GM23338 (cell line): ENCODE data around the gene VDAC1. TPM values are rescaled to one million over a fixed set of nuclear protein-coding genes. Genes with fewer than 3 reads are reported as not detected.

ENCODE experiments used
- ATAC-seq: fragments of 200-7000 bp; cut with Tn5 transposase; 3 replicates; pipeline ENCODE4 v1.9.1; 2020
- DNase-seq: peaks from one replicate; pipeline ENCODE4 v3.0.0-alpha.2; 2015; ENCODE audit warnings: low spot score
- H2AFZ ChIP-seq: fragments of 200-600 bp; sonication (generic); 2 replicates; pipeline ENCODE4 v1.8.0; 2016; ENCODE audit warnings: antibody characterized with exemption, mild to moderate bottlenecking, moderate library complexity
- H3F3A ChIP-seq: fragments of 200-600 bp; sonication (generic); replicated peaks from 2 replicates; pipeline ENCODE4 v1.8.0; 2017; ENCODE audit warnings: antibody characterized with exemption, mixed run types, low read depth
- H3K27ac ChIP-seq: fragments of 200-600 bp; sonication (generic); 2 replicates; pipeline ENCODE4 v1.6.1; 2016; ENCODE audit warnings: low read depth
- H3K27me3 ChIP-seq: fragments of 200-600 bp; sonication (generic); 2 replicates; pipeline ENCODE4 v1.8.0; 2016; ENCODE audit warnings: mild to moderate bottlenecking, mixed run types, moderate library complexity; ENCODE audit not compliant: insufficient read depth
- H3K36me3 ChIP-seq: fragments of 200-600 bp; sonication (generic); 2 replicates; pipeline ENCODE4 v1.8.0; 2016; ENCODE audit warnings: mild to moderate bottlenecking; ENCODE audit not compliant: insufficient read depth
- H3K4me1 ChIP-seq: fragments of 200-600 bp; sonication (generic); 2 replicates; pipeline ENCODE4 v1.8.0; 2016; ENCODE audit warnings: mild to moderate bottlenecking, moderate library complexity; ENCODE audit not compliant: insufficient read depth
- H3K4me2 ChIP-seq: fragments of 200-600 bp; sonication (generic); 2 replicates; pipeline ENCODE4 v1.7.1; 2017; ENCODE audit warnings: mixed run types
- H3K4me3 ChIP-seq: fragments of 200-600 bp; sonication (generic); 2 replicates; pipeline ENCODE4 v1.6.1; 2016; ENCODE audit warnings: mixed run types
- H3K79me2 ChIP-seq: fragments of 200-600 bp; sonication (generic); replicated peaks from 2 replicates; pipeline ENCODE4 v1.8.0; 2017; ENCODE audit warnings: mild to moderate bottlenecking; ENCODE audit not compliant: insufficient read depth
- H3K9me2 ChIP-seq: fragments of 200-600 bp; sonication (generic); 2 replicates; pipeline ENCODE4 v1.8.0; 2017; ENCODE audit not compliant: insufficient read depth
- H4K20me1 ChIP-seq: fragments of 200-600 bp; sonication (generic); replicated peaks from 2 replicates; pipeline ENCODE4 v1.8.0; 2017; ENCODE audit warnings: mild to moderate bottlenecking; ENCODE audit not compliant: insufficient read depth
- H3K27ac Mint-ChIP-seq: 2 replicates; pipeline ENCODE4 v1.8.0; 2020; ENCODE audit warnings: inconsistent platforms, mild to moderate bottlenecking, moderate library complexity, mixed read lengths
- H3K27me3 Mint-ChIP-seq: 3 replicates; pipeline ENCODE4 v1.8.0; 2022; ENCODE audit warnings: low read depth, mild to moderate bottlenecking, moderate library complexity, mixed read lengths, inconsistent platforms; ENCODE audit not compliant: insufficient read depth, poor library complexity
- H3K36me3 Mint-ChIP-seq: 3 replicates; pipeline ENCODE4 v1.8.0; 2021; ENCODE audit warnings: low read depth, mild to moderate bottlenecking, inconsistent platforms, moderate library complexity, mixed read lengths
- H3K4me1 Mint-ChIP-seq: 3 replicates; pipeline ENCODE4 v1.8.0; 2020; ENCODE audit warnings: mild to moderate bottlenecking, inconsistent platforms, mixed read lengths
- H3K4me3 Mint-ChIP-seq: 3 replicates; pipeline ENCODE4 v1.8.0; 2021; ENCODE audit warnings: moderate library complexity, mild to moderate bottlenecking, inconsistent platforms, mixed read lengths
- H3K9me3 Mint-ChIP-seq: 3 replicates; pipeline ENCODE4 v1.8.0; 2020; ENCODE audit warnings: moderate library complexity, mild to moderate bottlenecking, inconsistent platforms, mixed read lengths
- CREB1 ChIP-seq: fragments of 250-450 bp; sonication (Bioruptor Pico); IDR thresholded peaks from 2 replicates; pipeline ENCODE4 v1.5.0; 2020; ENCODE audit warnings: low read depth, mild to moderate bottlenecking, moderate library complexity
- EZH2 ChIP-seq: fragments of 200-600 bp; sonication (generic); IDR thresholded peaks from one replicate; pipeline ENCODE4 v1.8.0; 2017; ENCODE audit warnings: antibody characterized with exemption, mild to moderate bottlenecking, low read depth; ENCODE audit not compliant: unreplicated experiment
- JUNB ChIP-seq: IDR thresholded peaks from one replicate; pipeline ENCODE4 v1.6.1; 2016; ENCODE audit warnings: antibody characterized with exemption; ENCODE audit not compliant: unreplicated experiment
- NANOG ChIP-seq: IDR thresholded peaks from 2 replicates; pipeline ENCODE4 v1.6.1; 2016; ENCODE audit warnings: antibody characterized with exemption, borderline replicate concordance
- POLR2AphosphoS5 ChIP-seq: IDR thresholded peaks from 2 replicates; pipeline ENCODE4 v1.6.1; 2016; ENCODE audit warnings: antibody characterized with exemption, low read depth
- ZNF114 ChIP-seq: fragments of 250-450 bp; sonication (Bioruptor Pico); IDR thresholded peaks from 2 replicates; pipeline ENCODE4 v1.5.0; 2020; ENCODE audit warnings: mild to moderate bottlenecking, moderate library complexity
- ZNF331 ChIP-seq: fragments of 250-450 bp; sonication (Bioruptor Pico); IDR thresholded peaks from 2 replicates; pipeline ENCODE4 v1.5.0; 2020; ENCODE audit warnings: low read depth, mild to moderate bottlenecking, moderate library complexity
- polyA plus RNA-seq: library from polyadenylated mRNA; unstranded; fragments of >200 nt; fragmentation: Nextera tagmentation; extraction: Ambion mirVana; gene quantifications from 2 replicates; pipeline ENCODE4 v1.2.1, GENCODE V29; 2016
- total RNA-seq: library from RNA; depleted of rRNA; stranded (reverse); fragments of >200 nt; shearing (Covaris generic); gene quantifications from 2 replicates; pipeline ENCODE4 v1.2.3, GENCODE V29; 2014
- TF ChIP-seq, protein P1 (sequence below), 2 experiments: fragments of 200-600 bp in 1 of 2; sonication (generic) in 1 of 2; conservative IDR thresholded peaks; 2 replicates each; pipeline versions ENCODE4 v1.5.1 to v1.6.1; 2016 to 2017; ENCODE audit warnings: antibody characterized with exemption in 2 of 2, low read depth in 2 of 2, mild to moderate bottlenecking in 2 of 2, moderate library complexity in 1 of 2
- TF ChIP-seq, protein P2 (sequence below): IDR thresholded peaks from one replicate; pipeline ENCODE4 v1.6.1; 2018; ENCODE audit warnings: antibody characterized with exemption; ENCODE audit not compliant: unreplicated experiment

Gene VDAC1
- total and polyA plus RNA-seq, 2 experiments from 2014 or later = 300 to 329 TPM

- TF ChIP-seq, protein P1, sequence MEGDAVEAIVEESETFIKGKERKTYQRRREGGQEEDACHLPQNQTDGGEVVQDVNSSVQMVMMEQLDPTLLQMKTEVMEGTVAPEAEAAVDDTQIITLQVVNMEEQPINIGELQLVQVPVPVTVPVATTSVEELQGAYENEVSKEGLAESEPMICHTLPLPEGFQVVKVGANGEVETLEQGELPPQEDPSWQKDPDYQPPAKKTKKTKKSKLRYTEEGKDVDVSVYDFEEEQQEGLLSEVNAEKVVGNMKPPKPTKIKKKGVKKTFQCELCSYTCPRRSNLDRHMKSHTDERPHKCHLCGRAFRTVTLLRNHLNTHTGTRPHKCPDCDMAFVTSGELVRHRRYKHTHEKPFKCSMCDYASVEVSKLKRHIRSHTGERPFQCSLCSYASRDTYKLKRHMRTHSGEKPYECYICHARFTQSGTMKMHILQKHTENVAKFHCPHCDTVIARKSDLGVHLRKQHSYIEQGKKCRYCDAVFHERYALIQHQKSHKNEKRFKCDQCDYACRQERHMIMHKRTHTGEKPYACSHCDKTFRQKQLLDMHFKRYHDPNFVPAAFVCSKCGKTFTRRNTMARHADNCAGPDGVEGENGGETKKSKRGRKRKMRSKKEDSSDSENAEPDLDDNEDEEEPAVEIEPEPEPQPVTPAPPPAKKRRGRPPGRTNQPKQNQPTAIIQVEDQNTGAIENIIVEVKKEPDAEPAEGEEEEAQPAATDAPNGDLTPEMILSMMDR (conservative IDR thresholded peaks at IDR 0.05; ENCODE audit: low read depth in 2 of 2) = no peak
- TF ChIP-seq CREB1 (CRISPR knock-in tag) (no peak), JUNB (no peak), POLR2AphosphoS5 (no peak), ZNF331 (CRISPR knock-in tag) (no peak), EZH2 (no peak)
- TF ChIP-seq, protein P2, sequence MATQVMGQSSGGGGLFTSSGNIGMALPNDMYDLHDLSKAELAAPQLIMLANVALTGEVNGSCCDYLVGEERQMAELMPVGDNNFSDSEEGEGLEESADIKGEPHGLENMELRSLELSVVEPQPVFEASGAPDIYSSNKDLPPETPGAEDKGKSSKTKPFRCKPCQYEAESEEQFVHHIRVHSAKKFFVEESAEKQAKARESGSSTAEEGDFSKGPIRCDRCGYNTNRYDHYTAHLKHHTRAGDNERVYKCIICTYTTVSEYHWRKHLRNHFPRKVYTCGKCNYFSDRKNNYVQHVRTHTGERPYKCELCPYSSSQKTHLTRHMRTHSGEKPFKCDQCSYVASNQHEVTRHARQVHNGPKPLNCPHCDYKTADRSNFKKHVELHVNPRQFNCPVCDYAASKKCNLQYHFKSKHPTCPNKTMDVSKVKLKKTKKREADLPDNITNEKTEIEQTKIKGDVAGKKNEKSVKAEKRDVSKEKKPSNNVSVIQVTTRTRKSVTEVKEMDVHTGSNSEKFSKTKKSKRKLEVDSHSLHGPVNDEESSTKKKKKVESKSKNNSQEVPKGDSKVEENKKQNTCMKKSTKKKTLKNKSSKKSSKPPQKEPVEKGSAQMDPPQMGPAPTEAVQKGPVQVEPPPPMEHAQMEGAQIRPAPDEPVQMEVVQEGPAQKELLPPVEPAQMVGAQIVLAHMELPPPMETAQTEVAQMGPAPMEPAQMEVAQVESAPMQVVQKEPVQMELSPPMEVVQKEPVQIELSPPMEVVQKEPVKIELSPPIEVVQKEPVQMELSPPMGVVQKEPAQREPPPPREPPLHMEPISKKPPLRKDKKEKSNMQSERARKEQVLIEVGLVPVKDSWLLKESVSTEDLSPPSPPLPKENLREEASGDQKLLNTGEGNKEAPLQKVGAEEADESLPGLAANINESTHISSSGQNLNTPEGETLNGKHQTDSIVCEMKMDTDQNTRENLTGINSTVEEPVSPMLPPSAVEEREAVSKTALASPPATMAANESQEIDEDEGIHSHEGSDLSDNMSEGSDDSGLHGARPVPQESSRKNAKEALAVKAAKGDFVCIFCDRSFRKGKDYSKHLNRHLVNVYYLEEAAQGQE = no peak
Observed at GRCh38 chr5:134051305-134051704, 46.5 kb upstream of the VDAC1 start (continued).

DNA sequence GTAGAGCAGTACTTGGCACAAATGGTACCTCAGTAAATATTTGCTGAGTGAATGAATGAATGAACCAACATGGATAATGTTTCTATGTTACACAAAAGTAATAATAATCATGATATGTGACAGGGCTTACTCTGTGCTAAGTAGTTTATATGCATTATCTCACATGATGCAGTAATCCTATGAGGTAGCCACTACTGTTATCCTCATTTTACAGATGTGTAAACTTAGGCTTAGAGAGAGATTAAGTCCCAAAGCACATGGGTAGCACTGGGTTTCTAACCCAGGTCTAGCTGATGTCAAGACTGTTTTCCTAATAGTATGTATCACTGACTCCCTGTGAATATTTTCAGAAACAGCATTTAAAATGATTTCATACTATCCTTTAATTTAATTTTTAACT lies 44.1 kb upstream of the VDAC1 start:
- H3K79me2 ChIP-seq = no peaks in the 10 kb centered on the region
- no peaks in the 10 kb centered on the region for H3K9me3 Mint-ChIP-seq
- H3K4me1 Mint-ChIP-seq = peaks cover 44% of the 10 kb centered on the region
- ATAC-seq (no peak), DNase-seq (no peak)
- no peak for TF ChIP-seq ZNF114 (CRISPR knock-in tag)
- TF ChIP-seq, protein P1 (conservative IDR thresholded peaks at IDR 0.05; ENCODE audit: low read depth in 2 of 2) = no peak
- TF ChIP-seq CREB1 (CRISPR knock-in tag) = no peak
- TF ChIP-seq NANOG = no peak
- no peak for TF ChIP-seq JUNB
- no peak overlapping the region for H3K4me3 ChIP-seq
- no peaks in the 10 kb centered on the region for H3K36me3 Mint-ChIP-seq
- peaks cover 4% of the 10 kb centered on the region for H3F3A ChIP-seq
- no peaks in the 10 kb centered on the region for H3K27me3 ChIP-seq
- peaks cover 30% of the 10 kb centered on the region for H3K27me3 Mint-ChIP-seq
- no peak overlapping the region for H3K27ac Mint-ChIP-seq
- H3K36me3 ChIP-seq = no peaks in the 10 kb centered on the region
- no peaks in the 10 kb centered on the region for H3K9me2 ChIP-seq
- H3K4me1 ChIP-seq = peaks cover 52% of the 10 kb centered on the region
- no peaks in the 10 kb centered on the region for H4K20me1 ChIP-seq
- H3K4me2 ChIP-seq = no peak overlapping the region
- H3K4me3 Mint-ChIP-seq = no peak overlapping the region
- no peak overlapping the region for H3K27ac ChIP-seq
- H2AFZ ChIP-seq = no peak overlapping the region
